ENCODE data around the gene BEST4. TPM values are rescaled to one million over a fixed set of nuclear protein-coding genes. Genes with fewer than 3 reads are reported as not detected.

BEST4 gene
- total and polyA plus RNA-seq, 2 of the 8 experiments (the other 6 are each of a cell fraction or from before 2014, with no cell fraction given) = 0.76 to 1.4 TPM

DNA sequence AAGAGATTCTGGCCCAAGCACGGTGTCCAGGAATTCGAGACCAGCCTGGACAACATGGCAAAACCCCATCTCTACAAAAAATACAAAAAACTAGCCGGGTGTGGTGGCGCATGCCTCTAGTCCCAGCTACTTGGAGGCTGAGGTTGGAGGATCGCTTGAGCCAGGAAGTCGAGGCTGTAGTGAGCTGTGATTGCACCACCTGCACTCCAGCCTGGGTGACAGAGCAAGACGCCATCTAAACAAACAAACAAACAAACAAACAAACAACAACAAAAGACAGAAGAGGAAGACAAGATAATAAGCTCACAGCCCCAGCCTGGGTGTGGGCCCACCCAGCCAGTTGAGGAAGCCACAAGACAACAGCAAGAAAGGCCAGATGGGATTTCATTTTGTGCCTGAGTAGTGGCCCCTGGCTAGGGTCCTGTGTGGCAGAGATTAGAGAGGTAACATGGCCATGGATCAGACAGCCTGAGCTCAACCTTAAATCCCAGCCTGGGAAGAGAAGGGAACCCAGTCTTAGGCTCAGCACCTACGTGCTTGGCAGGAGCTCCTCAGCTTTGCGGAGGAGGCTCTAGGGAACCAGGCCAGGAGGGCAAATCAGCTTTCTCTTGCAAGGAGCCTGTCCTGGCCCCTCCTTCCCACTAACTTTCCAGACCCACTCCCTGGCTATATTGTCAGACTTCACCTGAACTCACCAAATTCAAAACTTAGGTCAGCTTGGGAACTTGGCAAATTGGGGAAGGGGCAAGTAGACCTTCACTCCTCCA lies 4.9 kb upstream of the BEST4 start (continued):
- no peak for TF ChIP-seq NANOG (IDR thresholded peaks at IDR 0.05; ENCODE audit: insufficient read depth, low read depth, low read length, poor library complexity, severe bottlenecking)
- TF ChIP-seq KDM5A (IDR thresholded peaks at IDR 0.05; ENCODE audit: low read length) = no peak
